Measurements from ENCODE around the gene FUZ.
A peak's percentile ranks its signal among the peaks of the same experiment; 100 is the strongest.

- TF ChIP-seq POLR2A (IDR thresholded peaks at IDR 0.05) (peak in 1 of 2 donors; percentile 75), CTCF (IDR thresholded peaks at IDR 0.05) (peak; percentile 19 to 67 (median 40))
These were observed 11.0 kb downstream of the FUZ start for GRCh38 chr19:49801966-49802661.
